ENCODE results near the gene YWHAG.
"Not testable (repeated sequence)": the region's sequence is repeated elsewhere in the genome, so short reads cannot be mapped to it uniquely, and the experiment has no call there.

The YWHAG gene

GRCh38 chr7:76377186-76377918, 18.6 kb upstream of the YWHAG start:
- DNase-seq: no peak

- no peak for DNase-seq
Observed at GRCh38 chr7:76375251-76375650, 16.5 kb upstream of the YWHAG start.

- no peak for DNase-seq
Observed at GRCh38 chr7:76372984-76373833, 14.4 kb upstream of the YWHAG start.

- no peak for DNase-seq
Observed at GRCh38 chr7:76371396-76371795, 12.6 kb upstream of the YWHAG start.

GRCh38 chr7:76369018-76369417, 10.2 kb upstream of the YWHAG start:
- DNase-seq: no peak

- DNase-seq: no peak
Observed at GRCh38 chr7:76368190-76368589, 9.4 kb upstream of the YWHAG start.

GRCh38 chr7:76364198-76364584, 5.4 kb upstream of the YWHAG start:
- no peak for DNase-seq

- not testable (repeated sequence) for DNase-seq
Observed at GRCh38 chr7:76363754-76364153, 5.0 kb upstream of the YWHAG start.

GRCh38 chr7:76359978-76360638, 1.3 kb upstream of the YWHAG start:
- DNase-seq: no peak

GRCh38 chr7:76359111-76359977, 553 bp upstream of the YWHAG start:
- peak; percentile 89 to 95 for DNase-seq

GRCh38 chr7:76358011-76358480, 745 bp downstream of the YWHAG start:
- peak; percentile 52 to 58 for DNase-seq

GRCh38 chr7:76357475-76358010, 1.2 kb downstream of the YWHAG start:
- no peak for DNase-seq

GRCh38 chr7:76356823-76357222, 2.0 kb downstream of the YWHAG start:
- no peak for DNase-seq

- DNase-seq: no peak
Observed at GRCh38 chr7:76356115-76356514, 2.7 kb downstream of the YWHAG start.

GRCh38 chr7:76354981-76355730, 3.6 kb downstream of the YWHAG start:
- DNase-seq: no peak

GRCh38 chr7:76354516-76354915, 4.3 kb downstream of the YWHAG start:
- DNase-seq: no peak

- no peak for DNase-seq
Observed at GRCh38 chr7:76353744-76354143, 5.0 kb downstream of the YWHAG start.

- DNase-seq: no peak
Observed at GRCh38 chr7:76352193-76352592, 6.6 kb downstream of the YWHAG start.

- no peak for DNase-seq
Observed at GRCh38 chr7:76351372-76351771, 7.4 kb downstream of the YWHAG start.

- DNase-seq: no peak
Observed at GRCh38 chr7:76349313-76349885, 9.4 kb downstream of the YWHAG start.

- DNase-seq: no peak
Observed at GRCh38 chr7:76347710-76348109, 11.1 kb downstream of the YWHAG start.
